ENCODE results near the gene CYP3A4. TPM values are rescaled to one million over a fixed set of nuclear protein-coding genes. Genes with fewer than 3 reads are reported as not detected.

Gene CYP3A4
- total and polyA plus RNA-seq, 2 of the 13 experiments (the other 11 are each of a cell fraction or from before 2014, with no cell fraction given), result 0.11 to 0.24 TPM

- peak; percentile 37; the same call in 1 of the 2 replicates for TF ChIP-seq ISL2 (CRISPR knock-in tag; IDR thresholded peaks at IDR 0.05)
- TF ChIP-seq E2F1 (CRISPR knock-in tag; IDR thresholded peaks at IDR 0.05), result no peak
- TF ChIP-seq ZFX (CRISPR knock-in tag; IDR thresholded peaks at IDR 0.05; ENCODE audit: low read depth), result peak; percentile 29; the same call in 1 of the 2 replicates
- no peak for TF ChIP-seq ZNF615 (CRISPR knock-in tag; IDR thresholded peaks at IDR 0.05; ENCODE audit: borderline replicate concordance)
- peak; percentile 16; the same call in 1 of the 2 replicates for TF ChIP-seq THAP11 (CRISPR knock-in tag; IDR thresholded peaks at IDR 0.05)
- TF ChIP-seq BCL6 (CRISPR knock-in tag; IDR thresholded peaks at IDR 0.05), result peak; percentile 66
- TF ChIP-seq ZNF580 (CRISPR knock-in tag; IDR thresholded peaks at IDR 0.05; ENCODE audit: borderline replicate concordance, low read depth), result 0 out of 2 replicates have a peak, but pooled peaks have one; percentile 41
- TF ChIP-seq ZNF772 (CRISPR knock-in tag; IDR thresholded peaks at IDR 0.05), result no peak
- peak; percentile 57; the same call in 1 of the 2 replicates for TF ChIP-seq DMAP1 (CRISPR knock-in tag; IDR thresholded peaks at IDR 0.05)
- TF ChIP-seq IKZF5 (CRISPR knock-in tag; IDR thresholded peaks at IDR 0.05), result peak; percentile 76
- peak; percentile 57 for TF ChIP-seq SAP130 (CRISPR knock-in tag; IDR thresholded peaks at IDR 0.05; ENCODE audit: low read depth)
- 0 out of 2 replicates have a peak, but pooled peaks have one; percentile 19 for TF ChIP-seq TBX2 (CRISPR knock-in tag; IDR thresholded peaks at IDR 0.05; ENCODE audit: borderline replicate concordance)
- no peak for TF ChIP-seq PAF1 (CRISPR knock-in tag; IDR thresholded peaks at IDR 0.05)
- no peak for TF ChIP-seq ZBTB2 (CRISPR knock-in tag; IDR thresholded peaks at IDR 0.05; ENCODE audit: low read depth)
- TF ChIP-seq ZBTB21 (CRISPR knock-in tag; IDR thresholded peaks at IDR 0.05), result no peak
- no peak for TF ChIP-seq MBNL3 (CRISPR knock-in tag; conservative IDR thresholded peaks at IDR 0.05)
- peak; percentile 51; the same call in 1 of the 2 replicates for TF ChIP-seq YEATS2 (CRISPR knock-in tag; IDR thresholded peaks at IDR 0.05; ENCODE audit: borderline replicate concordance)
- peak; percentile 59; the same call in 1 of the 2 replicates for TF ChIP-seq ZNF331 (CRISPR knock-in tag; IDR thresholded peaks at IDR 0.05)
- TF ChIP-seq MLX (CRISPR knock-in tag; IDR thresholded peaks at IDR 0.05), result peak; percentile 19; the same call in 1 of the 2 replicates
- TF ChIP-seq ZKSCAN8 (CRISPR knock-in tag; IDR thresholded peaks at IDR 0.05; ENCODE audit: borderline replicate concordance), result peak; percentile 48; the same call in 1 of the 2 replicates
- TF ChIP-seq CEBPG (CRISPR knock-in tag; IDR thresholded peaks at IDR 0.05), result peak; percentile 70
- no peak for TF ChIP-seq RFX3 (CRISPR knock-in tag; IDR thresholded peaks at IDR 0.05)
- TF ChIP-seq ZNF605 (CRISPR knock-in tag; IDR thresholded peaks at IDR 0.05), result peak; percentile 56; the same call in 1 of the 2 replicates
- TF ChIP-seq TEAD3 (CRISPR knock-in tag; optimal IDR thresholded peaks at IDR 0.05; ENCODE audit: borderline replicate concordance), result peak; percentile 31
- TF ChIP-seq FOXP4 (CRISPR knock-in tag; IDR thresholded peaks at IDR 0.05), result peak; percentile 92
These were observed 63.8 kb downstream of the CYP3A4 start (continued) for GRCh38 chr7:99719996-99720769.

Measured in HepG2 (cell line).